ENCODE data around the gene EMP1.

The EMP1 gene

DNA sequence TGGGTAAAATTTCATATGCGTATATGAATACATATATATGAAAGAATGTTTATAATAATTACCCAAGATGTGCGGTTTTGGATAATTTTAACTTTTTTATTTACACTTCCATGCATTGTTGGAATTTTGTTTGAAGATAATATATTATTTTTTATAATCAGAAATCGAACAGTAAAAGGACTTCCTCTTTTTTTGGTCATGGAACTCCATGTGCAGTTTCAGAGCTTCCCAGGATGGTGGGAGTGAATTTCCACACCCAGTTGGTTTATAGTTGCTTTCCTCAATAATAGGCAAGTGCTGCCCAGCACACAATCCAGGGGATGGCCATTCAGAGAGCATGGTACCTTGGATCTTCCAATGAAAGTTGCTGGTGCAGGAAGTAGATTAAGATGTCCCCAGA is 6.3 kb upstream of the EMP1 start:
- TF ChIP-seq TAF1 (IDR thresholded peaks at IDR 0.05; ENCODE audit: low read depth) = no peak
- no peak for TF ChIP-seq FOXM1 (IDR thresholded peaks at IDR 0.05; ENCODE audit: borderline replicate concordance, low read depth)
- TF ChIP-seq ZBTB7A (IDR thresholded peaks at IDR 0.05; ENCODE audit: low read depth) = no peak
- no peak for TF ChIP-seq TCF12 (IDR thresholded peaks at IDR 0.05; ENCODE audit: low read depth)
- TF ChIP-seq, protein P1, sequence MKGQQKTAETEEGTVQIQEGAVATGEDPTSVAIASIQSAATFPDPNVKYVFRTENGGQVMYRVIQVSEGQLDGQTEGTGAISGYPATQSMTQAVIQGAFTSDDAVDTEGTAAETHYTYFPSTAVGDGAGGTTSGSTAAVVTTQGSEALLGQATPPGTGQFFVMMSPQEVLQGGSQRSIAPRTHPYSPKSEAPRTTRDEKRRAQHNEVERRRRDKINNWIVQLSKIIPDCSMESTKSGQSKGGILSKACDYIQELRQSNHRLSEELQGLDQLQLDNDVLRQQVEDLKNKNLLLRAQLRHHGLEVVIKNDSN (IDR thresholded peaks at IDR 0.05) = no peak
- TF ChIP-seq, protein P2, sequence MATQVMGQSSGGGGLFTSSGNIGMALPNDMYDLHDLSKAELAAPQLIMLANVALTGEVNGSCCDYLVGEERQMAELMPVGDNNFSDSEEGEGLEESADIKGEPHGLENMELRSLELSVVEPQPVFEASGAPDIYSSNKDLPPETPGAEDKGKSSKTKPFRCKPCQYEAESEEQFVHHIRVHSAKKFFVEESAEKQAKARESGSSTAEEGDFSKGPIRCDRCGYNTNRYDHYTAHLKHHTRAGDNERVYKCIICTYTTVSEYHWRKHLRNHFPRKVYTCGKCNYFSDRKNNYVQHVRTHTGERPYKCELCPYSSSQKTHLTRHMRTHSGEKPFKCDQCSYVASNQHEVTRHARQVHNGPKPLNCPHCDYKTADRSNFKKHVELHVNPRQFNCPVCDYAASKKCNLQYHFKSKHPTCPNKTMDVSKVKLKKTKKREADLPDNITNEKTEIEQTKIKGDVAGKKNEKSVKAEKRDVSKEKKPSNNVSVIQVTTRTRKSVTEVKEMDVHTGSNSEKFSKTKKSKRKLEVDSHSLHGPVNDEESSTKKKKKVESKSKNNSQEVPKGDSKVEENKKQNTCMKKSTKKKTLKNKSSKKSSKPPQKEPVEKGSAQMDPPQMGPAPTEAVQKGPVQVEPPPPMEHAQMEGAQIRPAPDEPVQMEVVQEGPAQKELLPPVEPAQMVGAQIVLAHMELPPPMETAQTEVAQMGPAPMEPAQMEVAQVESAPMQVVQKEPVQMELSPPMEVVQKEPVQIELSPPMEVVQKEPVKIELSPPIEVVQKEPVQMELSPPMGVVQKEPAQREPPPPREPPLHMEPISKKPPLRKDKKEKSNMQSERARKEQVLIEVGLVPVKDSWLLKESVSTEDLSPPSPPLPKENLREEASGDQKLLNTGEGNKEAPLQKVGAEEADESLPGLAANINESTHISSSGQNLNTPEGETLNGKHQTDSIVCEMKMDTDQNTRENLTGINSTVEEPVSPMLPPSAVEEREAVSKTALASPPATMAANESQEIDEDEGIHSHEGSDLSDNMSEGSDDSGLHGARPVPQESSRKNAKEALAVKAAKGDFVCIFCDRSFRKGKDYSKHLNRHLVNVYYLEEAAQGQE (IDR thresholded peaks at IDR 0.05; ENCODE audit: low read depth) = no peak
- TF ChIP-seq YY1 (IDR thresholded peaks at IDR 0.05; ENCODE audit: low read depth) = no peak
- TF ChIP-seq EP300 (IDR thresholded peaks at IDR 0.05; ENCODE audit: borderline replicate concordance) = no peak
- TF ChIP-seq EGR1 (IDR thresholded peaks at IDR 0.05) = no peak
- no peak for TF ChIP-seq CREB1 (IDR thresholded peaks at IDR 0.05; ENCODE audit: low read depth)
- TF ChIP-seq TEAD4 (IDR thresholded peaks at IDR 0.05) = no peak
- TF ChIP-seq RAD21 (IDR thresholded peaks at IDR 0.05; ENCODE audit: low read depth) = no peak
- TF ChIP-seq, protein P3, sequence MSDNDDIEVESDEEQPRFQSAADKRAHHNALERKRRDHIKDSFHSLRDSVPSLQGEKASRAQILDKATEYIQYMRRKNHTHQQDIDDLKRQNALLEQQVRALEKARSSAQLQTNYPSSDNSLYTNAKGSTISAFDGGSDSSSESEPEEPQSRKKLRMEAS (IDR thresholded peaks at IDR 0.05) = no peak
- TF ChIP-seq NFIC (IDR thresholded peaks at IDR 0.05) = no peak
- TF ChIP-seq CEBPB (IDR thresholded peaks at IDR 0.05) = no peak

DNA sequence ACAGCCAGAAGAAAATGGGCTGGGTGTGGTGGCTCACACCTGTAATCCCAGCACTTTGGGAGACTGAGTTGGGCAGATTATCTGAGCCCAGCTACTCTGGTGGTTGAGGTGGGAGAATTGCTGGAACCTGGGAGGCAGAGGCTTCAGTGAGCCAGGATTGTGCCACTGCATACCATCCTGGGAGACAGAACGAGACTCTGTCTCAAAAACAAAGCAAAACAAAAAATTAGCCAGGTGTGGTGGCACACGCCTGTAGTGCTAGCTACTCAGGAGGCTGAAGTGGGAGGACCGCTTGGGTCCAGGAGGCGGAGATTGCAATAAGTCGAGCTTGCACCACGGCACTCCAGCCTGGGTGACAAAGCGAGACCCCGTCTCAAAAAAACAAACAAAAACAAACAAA is 3.8 kb upstream of the EMP1 start:
- TF ChIP-seq NFIC (IDR thresholded peaks at IDR 0.05) (no peak), CREB1 (IDR thresholded peaks at IDR 0.05; ENCODE audit: low read depth) (no peak), EP300 (IDR thresholded peaks at IDR 0.05; ENCODE audit: borderline replicate concordance) (no peak), TAF1 (IDR thresholded peaks at IDR 0.05; ENCODE audit: low read depth) (no peak), RAD21 (IDR thresholded peaks at IDR 0.05; ENCODE audit: low read depth) (no peak), EGR1 (IDR thresholded peaks at IDR 0.05) (no peak), FOXM1 (IDR thresholded peaks at IDR 0.05; ENCODE audit: borderline replicate concordance, low read depth) (no peak), ZBTB7A (IDR thresholded peaks at IDR 0.05; ENCODE audit: low read depth) (no peak), TEAD4 (IDR thresholded peaks at IDR 0.05) (no peak), YY1 (IDR thresholded peaks at IDR 0.05; ENCODE audit: low read depth) (no peak), CEBPB (IDR thresholded peaks at IDR 0.05) (no peak), TCF12 (IDR thresholded peaks at IDR 0.05; ENCODE audit: low read depth) (no peak)
- TF ChIP-seq, protein P1 (IDR thresholded peaks at IDR 0.05) = no peak
- TF ChIP-seq, protein P2 (IDR thresholded peaks at IDR 0.05; ENCODE audit: low read depth) = no peak
- TF ChIP-seq, protein P3 (IDR thresholded peaks at IDR 0.05) = no peak

DNA sequence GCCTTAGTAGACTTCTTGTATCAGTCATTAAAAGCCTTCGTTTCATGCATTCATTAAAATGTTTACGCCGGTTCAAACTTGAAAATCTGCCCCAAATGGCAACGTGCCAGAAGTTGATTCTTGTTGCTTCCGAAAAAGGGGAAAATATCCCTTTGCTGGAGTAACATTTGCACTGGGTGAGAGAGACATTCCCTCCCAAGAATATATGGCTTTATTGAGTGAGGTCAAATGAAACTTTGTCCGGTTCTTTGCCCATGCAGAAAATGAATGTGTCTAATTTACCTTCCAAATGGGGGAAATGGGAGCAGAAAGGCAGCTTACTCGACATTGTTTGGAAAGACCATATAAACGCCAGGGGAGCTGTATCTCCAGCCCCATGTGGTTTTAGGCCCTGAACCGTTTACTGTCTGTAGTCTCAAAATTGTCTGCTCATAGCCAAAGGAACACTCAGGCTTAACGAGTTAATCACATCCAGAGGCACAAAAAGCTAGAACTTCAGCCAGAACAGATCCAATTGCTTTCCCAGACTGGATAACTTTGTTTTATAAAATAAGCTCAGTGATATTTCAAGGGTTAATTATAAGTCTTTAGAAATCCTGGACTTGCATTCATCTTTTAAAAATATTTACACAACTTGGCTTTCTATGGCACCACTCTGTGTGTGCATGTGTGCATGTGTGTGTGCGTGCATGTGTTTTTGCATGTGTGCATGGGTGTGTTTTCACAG is 2.9 kb upstream of the EMP1 start:
- TF ChIP-seq, protein P1 (IDR thresholded peaks at IDR 0.05) = no peak
- TF ChIP-seq TEAD4 (IDR thresholded peaks at IDR 0.05) (0 out of 2 replicates have a peak, but pooled peaks have one; percentile 10), TCF12 (IDR thresholded peaks at IDR 0.05; ENCODE audit: low read depth) (peak; percentile 53; the same call in 1 of the 2 replicates), YY1 (IDR thresholded peaks at IDR 0.05; ENCODE audit: low read depth) (no peak), NFIC (IDR thresholded peaks at IDR 0.05) (peak; percentile 75), EGR1 (IDR thresholded peaks at IDR 0.05) (no peak), CEBPB (IDR thresholded peaks at IDR 0.05) (no peak), FOXM1 (IDR thresholded peaks at IDR 0.05; ENCODE audit: borderline replicate concordance, low read depth) (no peak), RAD21 (IDR thresholded peaks at IDR 0.05; ENCODE audit: low read depth) (no peak), TAF1 (IDR thresholded peaks at IDR 0.05; ENCODE audit: low read depth) (no peak), EP300 (IDR thresholded peaks at IDR 0.05; ENCODE audit: borderline replicate concordance) (peak; percentile 67; the same call in 1 of the 2 replicates)
- TF ChIP-seq, protein P2 (IDR thresholded peaks at IDR 0.05; ENCODE audit: low read depth) = no peak
- TF ChIP-seq, protein P3 (IDR thresholded peaks at IDR 0.05) = no peak

Data from Ishikawa (cell line).